ENCODE data around the gene SLC39A11.

DNA sequence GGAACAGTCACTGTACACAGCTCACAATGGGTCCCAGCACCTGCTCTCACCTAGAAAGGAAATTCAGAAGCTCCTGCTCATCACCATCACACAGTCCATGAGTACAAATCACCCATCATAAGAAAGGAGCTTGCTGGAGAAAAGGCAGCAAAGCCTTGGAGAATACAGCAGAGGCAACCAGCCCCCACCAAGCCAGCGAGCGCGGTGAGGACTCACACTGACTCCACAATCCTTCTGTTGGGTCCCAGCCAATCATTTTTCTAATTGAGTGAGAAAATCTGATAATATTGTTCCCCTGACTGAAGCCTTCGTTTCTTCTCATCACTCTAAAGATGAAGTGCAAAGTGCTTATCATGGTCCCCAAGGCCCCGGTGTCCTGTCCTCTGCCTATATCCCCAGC, 298.3 kb downstream of the SLC39A11 start:
- TF ChIP-seq POLR2A (IDR thresholded peaks at IDR 0.05) = no peak
- TF ChIP-seq CTCF (IDR thresholded peaks at IDR 0.05) = no peak

All from esophagus squamous epithelium (tissue), 4 donors.